ENCODE data around the gene SETD5. TPM values are rescaled to one million over a fixed set of nuclear protein-coding genes. Genes with fewer than 3 reads are reported as not detected.

The SETD5 gene
- total RNA-seq, 1 donor from 2014 or later: 233 TPM

DNA sequence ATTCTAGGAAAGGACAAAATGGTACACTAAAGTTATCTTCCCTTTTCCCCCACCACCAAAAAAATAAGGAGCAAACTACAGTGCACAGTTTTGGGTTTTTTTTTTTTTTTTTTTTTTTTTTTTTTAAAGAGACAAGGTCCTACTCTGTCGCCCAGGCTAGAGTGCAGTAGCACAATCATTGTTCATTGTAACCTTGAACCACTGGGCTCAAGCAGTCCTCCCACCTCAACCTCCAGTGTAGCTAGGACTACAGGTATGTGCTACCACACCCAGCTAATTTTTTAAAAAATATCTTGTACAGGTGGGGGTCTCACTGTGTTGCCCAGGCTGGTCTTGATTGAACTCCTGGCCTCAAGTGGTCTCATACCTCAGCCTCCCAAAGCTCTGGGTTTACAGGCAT is 14.9 kb downstream of the SETD5 start:
- DNase-seq (ENCODE audit: low spot score, unreplicated experiment): no peak
- Mint-ChIP-seq H3K4me1 (ENCODE audit: low read depth) (peaks cover 9% of the 10 kb centered on the region), H3K4me3 (ENCODE audit: low read depth) (no peak overlapping the region), H3K27me3 (no peaks in the 10 kb centered on the region), H3K9me3 (ENCODE audit: low read depth) (peaks cover 10% of the 10 kb centered on the region), H3K36me3 (ENCODE audit: insufficient read depth) (peaks cover 20% of the 10 kb centered on the region), H3K27ac (peak overlapping the region; percentile 67)
- TF ChIP-seq, protein P1, sequence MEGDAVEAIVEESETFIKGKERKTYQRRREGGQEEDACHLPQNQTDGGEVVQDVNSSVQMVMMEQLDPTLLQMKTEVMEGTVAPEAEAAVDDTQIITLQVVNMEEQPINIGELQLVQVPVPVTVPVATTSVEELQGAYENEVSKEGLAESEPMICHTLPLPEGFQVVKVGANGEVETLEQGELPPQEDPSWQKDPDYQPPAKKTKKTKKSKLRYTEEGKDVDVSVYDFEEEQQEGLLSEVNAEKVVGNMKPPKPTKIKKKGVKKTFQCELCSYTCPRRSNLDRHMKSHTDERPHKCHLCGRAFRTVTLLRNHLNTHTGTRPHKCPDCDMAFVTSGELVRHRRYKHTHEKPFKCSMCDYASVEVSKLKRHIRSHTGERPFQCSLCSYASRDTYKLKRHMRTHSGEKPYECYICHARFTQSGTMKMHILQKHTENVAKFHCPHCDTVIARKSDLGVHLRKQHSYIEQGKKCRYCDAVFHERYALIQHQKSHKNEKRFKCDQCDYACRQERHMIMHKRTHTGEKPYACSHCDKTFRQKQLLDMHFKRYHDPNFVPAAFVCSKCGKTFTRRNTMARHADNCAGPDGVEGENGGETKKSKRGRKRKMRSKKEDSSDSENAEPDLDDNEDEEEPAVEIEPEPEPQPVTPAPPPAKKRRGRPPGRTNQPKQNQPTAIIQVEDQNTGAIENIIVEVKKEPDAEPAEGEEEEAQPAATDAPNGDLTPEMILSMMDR (IDR thresholded peaks at IDR 0.05; ENCODE audit: unreplicated experiment): no peak

DNA sequence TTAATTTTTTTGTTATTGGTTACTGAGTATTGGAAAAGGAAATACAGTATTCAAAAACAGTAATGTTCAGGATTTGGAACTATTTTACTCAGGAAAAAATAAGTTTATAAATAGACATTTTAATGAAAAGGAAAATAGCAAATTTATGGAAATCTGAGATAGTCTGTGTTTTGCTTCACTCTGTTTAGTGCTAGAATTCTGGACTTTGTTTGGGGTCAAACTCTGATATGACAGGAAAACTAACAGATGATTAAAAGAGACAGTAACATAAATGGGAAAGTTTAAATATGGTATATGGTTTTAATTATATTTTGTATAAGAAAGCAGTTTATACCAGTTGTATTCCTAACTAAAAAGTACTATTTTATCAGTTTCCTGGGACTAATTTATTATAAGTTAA is 17.4 kb downstream of the SETD5 start:
- Mint-ChIP-seq H3K4me3 (ENCODE audit: low read depth) (no peak overlapping the region), H3K27me3 (no peaks in the 10 kb centered on the region), H3K9me3 (ENCODE audit: low read depth) (peaks cover 2% of the 10 kb centered on the region), H3K27ac (no peak overlapping the region), H3K4me1 (ENCODE audit: low read depth) (peaks cover 6% of the 10 kb centered on the region), H3K36me3 (ENCODE audit: insufficient read depth) (peaks cover 6% of the 10 kb centered on the region)
- TF ChIP-seq, protein P1 (IDR thresholded peaks at IDR 0.05; ENCODE audit: unreplicated experiment): no peak
- no peak for DNase-seq (ENCODE audit: low spot score, unreplicated experiment)

- H3K36me3 Mint-ChIP-seq (ENCODE audit: insufficient read depth): peaks cover 3% of the 10 kb centered on the region
- DNase-seq (ENCODE audit: low spot score, unreplicated experiment): no peak
- H3K27me3 Mint-ChIP-seq: no peaks in the 10 kb centered on the region
- peak overlapping the region; percentile 38 for H3K27ac Mint-ChIP-seq
- TF ChIP-seq, protein P1 (IDR thresholded peaks at IDR 0.05; ENCODE audit: unreplicated experiment): no peak
- peaks cover 7% of the 10 kb centered on the region for H3K4me1 Mint-ChIP-seq (ENCODE audit: low read depth)
- no peaks in the 10 kb centered on the region for H3K9me3 Mint-ChIP-seq (ENCODE audit: low read depth)
- H3K4me3 Mint-ChIP-seq (ENCODE audit: low read depth): no peak overlapping the region
These were observed 18.2 kb downstream of the SETD5 start for GRCh38 chr3:9415485-9416138.

GRCh38 chr3:9416139-9416780 is 18.8 kb downstream of the SETD5 start:
- TF ChIP-seq, protein P1 (IDR thresholded peaks at IDR 0.05; ENCODE audit: unreplicated experiment): no peak
- no peak for DNase-seq (ENCODE audit: low spot score, unreplicated experiment)
- Mint-ChIP-seq H3K27ac (peak overlapping the region; percentile 45), H3K4me3 (ENCODE audit: low read depth) (no peak overlapping the region), H3K4me1 (ENCODE audit: low read depth) (peaks cover 11% of the 10 kb centered on the region), H3K36me3 (ENCODE audit: insufficient read depth) (peaks cover 3% of the 10 kb centered on the region), H3K27me3 (no peaks in the 10 kb centered on the region), H3K9me3 (ENCODE audit: low read depth) (no peaks in the 10 kb centered on the region)

DNA sequence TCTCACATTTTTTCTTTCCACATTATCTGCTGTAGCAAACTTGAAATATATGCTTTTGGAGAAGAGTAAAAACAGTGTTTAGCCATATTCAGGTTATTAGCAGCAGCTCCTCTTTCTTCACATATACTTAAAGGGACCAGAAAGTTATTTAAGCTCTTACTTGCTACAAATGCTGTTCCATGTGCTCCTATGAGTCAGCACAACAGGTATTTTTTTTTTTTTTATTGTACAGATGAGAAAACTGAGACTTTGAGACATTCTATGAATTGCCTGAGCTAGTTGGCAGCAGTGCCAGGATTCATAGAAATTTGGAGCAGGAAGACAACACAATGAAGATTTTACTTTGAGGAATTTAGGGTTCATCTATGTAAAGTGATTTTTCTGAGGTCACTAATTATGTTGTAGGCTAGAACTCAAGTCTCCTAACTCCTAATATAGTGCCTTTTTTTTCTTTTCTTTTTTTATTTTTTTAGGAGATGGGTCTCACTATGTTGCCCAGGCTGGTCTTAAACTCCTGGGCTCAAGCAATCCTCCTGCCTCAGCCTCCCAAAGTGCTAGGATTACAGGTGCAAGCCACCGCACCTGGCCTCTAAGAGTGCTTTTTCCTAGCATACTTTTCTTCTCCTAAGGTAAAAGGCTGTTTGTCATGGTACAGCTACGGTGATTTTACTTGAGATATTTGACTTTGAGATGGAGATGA is 23.6 kb downstream of the SETD5 start:
- TF ChIP-seq, protein P1 (IDR thresholded peaks at IDR 0.05; ENCODE audit: unreplicated experiment): no peak

More for the DNA sequence above, 23.6 kb downstream of the SETD5 start:
- Mint-ChIP-seq H3K27me3 (no peaks in the 10 kb centered on the region), H3K27ac (peak overlapping the region; percentile 92), H3K4me3 (ENCODE audit: low read depth) (no peak overlapping the region), H3K9me3 (ENCODE audit: low read depth) (no peaks in the 10 kb centered on the region), H3K4me1 (ENCODE audit: low read depth) (peaks cover 19% of the 10 kb centered on the region), H3K36me3 (ENCODE audit: insufficient read depth) (peaks cover 6% of the 10 kb centered on the region)
- no peak for DNase-seq (ENCODE audit: low spot score, unreplicated experiment)

Data from progenitor cell of endocrine pancreas (in vitro differentiated cells).